BLaER1 treated with 17β-estradiol and CSF1 and Interleukin-3, amounts not matched to agents 10 nM and 100 nM (cell line): ENCODE results near the gene GRID1.

Source experiments
- H3K27ac ChIP-seq, 11 experiments: shearing (Covaris generic); formaldehyde crosslinking; 2 replicates each; pipeline ENCODE4 v1.8.1; 2022
- H3K27me3 ChIP-seq, 11 experiments: shearing (Covaris generic); formaldehyde crosslinking; 2 replicates each; pipeline ENCODE4 v1.8.1; 2022
- H3K36me3 ChIP-seq, 11 experiments: shearing (Covaris generic); formaldehyde crosslinking; 2 replicates each; pipeline ENCODE4 v1.8.1; 2022
- H3K4me1 ChIP-seq, 10 experiments: shearing (Covaris generic); formaldehyde crosslinking; 2 replicates each; pipeline ENCODE4 v1.8.1; 2022
- H3K4me2 ChIP-seq, 11 experiments: shearing (Covaris generic); formaldehyde crosslinking; 2 replicates each; pipeline ENCODE4 v1.8.1; 2022
- H3K4me3 ChIP-seq, 10 experiments: shearing (Covaris generic); formaldehyde crosslinking; 2 replicates each; pipeline ENCODE4 v1.8.1; 2022
- H3K9ac ChIP-seq, 11 experiments: shearing (Covaris generic); formaldehyde crosslinking; 2 replicates each; pipeline ENCODE4 v1.8.1; 2022
- H3K9me3 ChIP-seq, 11 experiments: shearing (Covaris generic); formaldehyde crosslinking; replicated peaks in 1 of 11; 2 replicates each; pipeline ENCODE4 v1.8.1; 2022
- H4K20me1 ChIP-seq, 11 experiments: shearing (Covaris generic); formaldehyde crosslinking; 2 replicates each; pipeline ENCODE4 v1.8.1; 2022
- Cebpa-rat ChIP-seq, 11 experiments: shearing (Covaris generic); IDR thresholded peaks; 2 replicates each; pipeline ENCODE4 v1.8.1; 2022

The GRID1 gene

DNA sequence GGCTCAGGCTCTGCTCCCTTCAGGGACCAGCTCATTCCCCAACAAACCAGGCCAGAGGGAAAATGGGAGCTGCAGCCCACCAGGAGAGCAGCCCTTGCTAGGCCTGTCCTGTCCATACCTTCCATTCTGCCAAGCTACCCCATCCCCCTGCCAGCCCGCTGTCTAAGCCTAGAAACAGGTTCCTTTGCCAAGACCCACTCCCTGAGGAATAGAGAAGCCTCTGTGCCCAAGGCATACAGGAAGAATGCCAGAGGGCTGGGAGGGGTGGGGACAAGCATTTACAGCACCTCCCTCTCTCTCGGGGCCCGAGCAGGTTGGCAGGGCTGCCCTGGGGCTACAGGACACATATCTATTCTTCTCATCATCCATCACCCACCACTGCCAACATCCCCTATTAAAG, 178.3 kb downstream of the GRID1 start:
- Histone ChIP-seq H3K36me3 (no peaks in the 10 kb centered on the region), H3K27me3 (no peaks in the 10 kb centered on the region), H3K4me1 (peaks cover 0 to 21% (median 8%) of the 10 kb centered on the region in 10 experiments; a peak in 16 of 20 replicates), H3K4me3 (no peak overlapping the region), H3K4me2 (0 out of 22 replicates have a peak overlapping the region, but pooled peaks of 1 of the 11 experiments have one; percentile 24), H3K9ac (no peak overlapping the region), H4K20me1 (no peaks in the 10 kb centered on the region; a peak in 1 of 22 replicates), H3K9me3 (peaks cover 0 to 17% (median 14%) of the 10 kb centered on the region in 11 experiments; a peak in 16 of 22 replicates), H3K27ac (no peak overlapping the region)
- TF ChIP-seq Cebpa-rat (IDR thresholded peaks at IDR 0.05): no peak

GRCh38 chr10:86187499-86188239, 178.9 kb downstream of the GRID1 start:
- no peak overlapping the region for H3K4me2 ChIP-seq
- H3K4me3 ChIP-seq: no peak overlapping the region
- H4K20me1 ChIP-seq: no peaks in the 10 kb centered on the region; a peak in 1 of 22 replicates
- H3K9ac ChIP-seq: no peak overlapping the region
- TF ChIP-seq Cebpa-rat (IDR thresholded peaks at IDR 0.05): no peak
- peaks cover 0 to 17% (median 14%) of the 10 kb centered on the region in 11 experiments; a peak in 16 of 22 replicates for H3K9me3 ChIP-seq
- H3K27me3 ChIP-seq: no peaks in the 10 kb centered on the region
- no peaks in the 10 kb centered on the region for H3K36me3 ChIP-seq
- H3K4me1 ChIP-seq: peaks cover 0 to 15% (median 2%) of the 10 kb centered on the region in 10 experiments; a peak in 15 of 20 replicates
- H3K27ac ChIP-seq: no peak overlapping the region

- no peaks in the 10 kb centered on the region for H3K27me3 ChIP-seq
- H3K36me3 ChIP-seq: no peaks in the 10 kb centered on the region
- H4K20me1 ChIP-seq: no peaks in the 10 kb centered on the region
- H3K4me3 ChIP-seq: no peak overlapping the region
- H3K9me3 ChIP-seq: peaks cover 0 to 17% (median 14%) of the 10 kb centered on the region in 11 experiments; a peak in 16 of 22 replicates
- TF ChIP-seq Cebpa-rat (IDR thresholded peaks at IDR 0.05): no peak
- H3K4me1 ChIP-seq: peaks cover 0 to 12% (median 0%) of the 10 kb centered on the region in 10 experiments; a peak in 6 of 20 replicates
- no peak overlapping the region for H3K9ac ChIP-seq
- H3K4me2 ChIP-seq: no peak overlapping the region
- H3K27ac ChIP-seq: no peak overlapping the region
These were observed 180.0 kb downstream of the GRID1 start for GRCh38 chr10:86186633-86187032.

DNA sequence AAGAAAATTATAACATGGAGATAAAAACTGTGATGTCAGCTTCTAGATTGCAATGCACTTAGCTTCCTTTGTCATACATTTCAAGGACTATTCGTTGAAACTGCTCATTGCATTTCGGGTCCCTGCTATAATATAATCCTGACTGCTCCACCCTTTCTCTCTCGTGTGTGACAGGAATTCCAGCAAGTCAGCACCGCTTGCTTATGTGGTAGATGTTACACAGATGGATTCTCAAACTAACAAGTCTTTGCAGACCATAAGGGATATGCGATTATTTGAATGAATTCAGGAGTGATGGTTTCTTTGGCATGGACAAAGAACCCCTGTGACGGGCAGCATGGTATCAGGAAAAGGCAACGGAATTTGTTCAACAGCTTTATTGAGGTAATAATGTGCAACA, 184.0 kb downstream of the GRID1 start:
- H3K4me2 ChIP-seq: no peak overlapping the region
- H3K27ac ChIP-seq: no peak overlapping the region
- H3K4me3 ChIP-seq: no peak overlapping the region
- H3K36me3 ChIP-seq: no peaks in the 10 kb centered on the region
- no peak for TF ChIP-seq Cebpa-rat (IDR thresholded peaks at IDR 0.05)
- peaks cover 0 to 14% (median 0%) of the 10 kb centered on the region in 11 experiments; a peak in 1 of 22 replicates for H4K20me1 ChIP-seq
- H3K4me1 ChIP-seq: no peaks in the 10 kb centered on the region
- peaks cover 0 to 17% (median 14%) of the 10 kb centered on the region in 11 experiments; a peak in 16 of 22 replicates for H3K9me3 ChIP-seq
- no peaks in the 10 kb centered on the region for H3K27me3 ChIP-seq
- no peak overlapping the region for H3K9ac ChIP-seq

- H3K27me3 ChIP-seq: no peaks in the 10 kb centered on the region
- no peaks in the 10 kb centered on the region for H3K36me3 ChIP-seq
These were observed 184.4 kb downstream of the GRID1 start for GRCh38 chr10:86182150-86182549.

GRCh38 chr10:86180861-86181260, 185.7 kb downstream of the GRID1 start:
- H3K9me3 ChIP-seq: peaks cover 0 to 6% (median 2%) of the 10 kb centered on the region in 11 experiments; a peak in 10 of 22 replicates
- H3K27ac ChIP-seq: no peak overlapping the region
- H3K4me2 ChIP-seq: no peak overlapping the region
- no peak for TF ChIP-seq Cebpa-rat (IDR thresholded peaks at IDR 0.05)
- no peak overlapping the region for H3K9ac ChIP-seq
- no peak overlapping the region for H3K4me3 ChIP-seq
- H3K36me3 ChIP-seq: no peaks in the 10 kb centered on the region
- H3K27me3 ChIP-seq: no peaks in the 10 kb centered on the region
- H4K20me1 ChIP-seq: peaks cover 0 to 14% (median 0%) of the 10 kb centered on the region in 11 experiments; a peak in 1 of 22 replicates
- no peaks in the 10 kb centered on the region for H3K4me1 ChIP-seq

More at GRCh38 chr10:86182150-86182549, 184.4 kb downstream of the GRID1 start:
- no peak overlapping the region for H3K27ac ChIP-seq
- H4K20me1 ChIP-seq: peaks cover 0 to 14% (median 0%) of the 10 kb centered on the region in 11 experiments; a peak in 1 of 22 replicates
- H3K4me2 ChIP-seq: no peak overlapping the region
- H3K9me3 ChIP-seq: peaks cover 0 to 16% (median 14%) of the 10 kb centered on the region in 11 experiments; a peak in 16 of 22 replicates
- no peak for TF ChIP-seq Cebpa-rat (IDR thresholded peaks at IDR 0.05)
- H3K9ac ChIP-seq: no peak overlapping the region
- no peak overlapping the region for H3K4me3 ChIP-seq
- H3K4me1 ChIP-seq: no peaks in the 10 kb centered on the region

DNA sequence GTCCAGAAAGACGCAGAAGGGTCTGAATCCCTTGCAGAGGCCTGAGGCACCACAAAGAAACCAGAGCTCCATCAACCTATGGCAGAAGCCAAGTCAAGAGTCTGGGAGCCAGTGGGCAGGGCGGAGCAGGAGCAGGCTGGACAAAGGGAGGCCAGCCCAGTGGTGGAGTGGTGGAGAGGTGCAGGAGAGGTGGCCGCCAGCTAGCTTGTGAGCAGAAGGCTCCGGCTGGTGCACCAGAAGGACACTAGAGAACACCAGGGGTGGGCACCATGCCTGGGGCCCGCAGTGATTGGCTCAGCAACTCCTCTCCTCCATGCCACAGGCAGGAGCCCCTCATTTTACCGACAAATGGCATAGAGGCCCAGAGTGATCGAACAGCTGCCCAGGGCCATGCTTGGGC, 186.6 kb downstream of the GRID1 start:
- H3K4me2 ChIP-seq: no peak overlapping the region
- no peak overlapping the region for H3K4me3 ChIP-seq
- peaks cover 0 to 14% (median 0%) of the 10 kb centered on the region in 11 experiments; a peak in 1 of 22 replicates for H4K20me1 ChIP-seq
- no peaks in the 10 kb centered on the region for H3K4me1 ChIP-seq
- H3K9ac ChIP-seq: no peak overlapping the region
- H3K27ac ChIP-seq: no peak overlapping the region
- 0 out of 22 replicates have a peak, but pooled peaks cover 0 to 5% (median 0%) of the 10 kb centered on the region in 11 experiments for H3K9me3 ChIP-seq
- no peak for TF ChIP-seq Cebpa-rat (IDR thresholded peaks at IDR 0.05)
- no peaks in the 10 kb centered on the region for H3K27me3 ChIP-seq
- no peaks in the 10 kb centered on the region for H3K36me3 ChIP-seq

GRCh38 chr10:86179153-86179524, 187.5 kb downstream of the GRID1 start:
- Histone ChIP-seq H3K4me2 (no peak overlapping the region), H3K27ac (no peak overlapping the region), H3K36me3 (no peaks in the 10 kb centered on the region), H3K4me1 (no peaks in the 10 kb centered on the region), H4K20me1 (peaks cover 0 to 14% (median 0%) of the 10 kb centered on the region in 11 experiments; a peak in 1 of 22 replicates), H3K9me3 (0 out of 22 replicates have a peak, but pooled peaks cover 0 to 6% (median 0%) of the 10 kb centered on the region in 11 experiments), H3K4me3 (no peak overlapping the region), H3K27me3 (no peaks in the 10 kb centered on the region), H3K9ac (no peak overlapping the region)
- TF ChIP-seq Cebpa-rat (IDR thresholded peaks at IDR 0.05): no peak

- Histone ChIP-seq H3K4me1 (no peaks in the 10 kb centered on the region), H3K9ac (no peak overlapping the region), H3K27ac (no peak overlapping the region), H3K9me3 (0 out of 22 replicates have a peak, but pooled peaks cover 0 to 6% (median 0%) of the 10 kb centered on the region in 11 experiments), H3K27me3 (no peaks in the 10 kb centered on the region), H3K36me3 (no peaks in the 10 kb centered on the region), H3K4me3 (no peak overlapping the region), H3K4me2 (no peak overlapping the region), H4K20me1 (peaks cover 0 to 14% (median 0%) of the 10 kb centered on the region in 11 experiments; a peak in 1 of 22 replicates)
- no peak for TF ChIP-seq Cebpa-rat (IDR thresholded peaks at IDR 0.05)
These were observed 188.0 kb downstream of the GRID1 start for GRCh38 chr10:86178401-86179152.
